GM21367 (cell line): Measurements from ENCODE around the gene TRIM17.

Experiments used
- ATAC-seq: cut with Tn5 transposase; IDR thresholded peaks from one replicate; pipeline ENCODE4 v1.9.1; 2021; ENCODE audit not compliant: unreplicated experiment

Gene TRIM17

DNA sequence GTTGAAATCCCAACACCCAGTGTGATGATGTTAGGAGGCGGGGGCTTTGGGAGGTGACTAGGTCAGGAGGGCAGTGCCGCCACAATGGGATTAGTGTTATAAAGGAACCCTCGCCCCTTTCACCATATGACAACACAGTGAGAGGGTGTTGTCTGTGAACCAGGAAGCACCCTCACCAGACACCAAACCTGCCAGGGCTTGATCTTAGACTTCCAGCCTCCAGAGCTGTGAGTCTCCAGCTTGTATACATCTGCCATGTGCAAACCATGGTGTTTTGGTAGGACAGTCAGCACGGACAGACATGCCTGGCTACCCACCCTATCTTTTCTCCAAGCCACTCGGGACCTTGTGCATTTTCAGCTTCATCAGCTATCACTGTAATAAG lies 14.0 kb downstream of the TRIM17 start:
- no peak for ATAC-seq

- no peak for ATAC-seq
These were observed 14.7 kb downstream of the TRIM17 start for GRCh38 chr1:228401782-228402640.

DNA sequence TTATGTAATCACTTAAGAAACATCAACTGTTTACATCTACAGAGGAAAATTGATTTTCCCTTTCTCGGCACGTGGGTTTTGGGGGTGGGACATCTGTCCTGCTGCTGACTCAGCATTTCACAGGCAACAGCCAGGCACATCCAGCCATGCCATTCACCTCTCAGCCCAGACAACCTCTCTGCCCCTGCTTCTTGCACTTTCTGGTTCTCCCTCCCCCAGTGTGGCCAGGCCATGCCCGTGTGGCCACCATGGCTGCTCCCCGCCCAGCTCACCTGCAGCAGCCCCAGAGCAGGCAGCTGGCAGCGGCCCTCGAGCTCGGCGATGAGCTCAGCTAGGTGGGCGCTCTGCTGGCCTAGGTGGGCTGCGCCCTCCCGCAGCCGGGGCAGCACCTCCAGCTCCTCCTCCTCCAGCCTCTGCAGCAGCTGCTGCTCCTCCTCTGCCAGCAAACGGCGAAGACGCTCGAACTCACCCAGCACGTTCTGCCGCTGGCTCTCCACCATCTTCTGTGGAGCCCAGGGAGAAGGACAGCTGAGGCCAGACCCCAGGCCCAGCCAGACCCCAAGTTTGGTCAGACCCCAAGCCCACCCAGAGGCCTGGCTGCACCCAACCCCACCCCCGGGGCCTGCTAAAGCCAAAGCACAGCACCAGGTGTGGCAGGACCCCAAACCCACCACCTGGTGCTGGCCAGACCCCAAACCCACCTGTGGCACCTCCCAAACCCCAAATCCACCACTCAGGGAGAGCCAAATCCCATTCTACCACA lies 15.8 kb downstream of the TRIM17 start:
- ATAC-seq, result no peak

- no peak for ATAC-seq
These were observed 16.4 kb downstream of the TRIM17 start for GRCh38 chr1:228400237-228400651.

DNA sequence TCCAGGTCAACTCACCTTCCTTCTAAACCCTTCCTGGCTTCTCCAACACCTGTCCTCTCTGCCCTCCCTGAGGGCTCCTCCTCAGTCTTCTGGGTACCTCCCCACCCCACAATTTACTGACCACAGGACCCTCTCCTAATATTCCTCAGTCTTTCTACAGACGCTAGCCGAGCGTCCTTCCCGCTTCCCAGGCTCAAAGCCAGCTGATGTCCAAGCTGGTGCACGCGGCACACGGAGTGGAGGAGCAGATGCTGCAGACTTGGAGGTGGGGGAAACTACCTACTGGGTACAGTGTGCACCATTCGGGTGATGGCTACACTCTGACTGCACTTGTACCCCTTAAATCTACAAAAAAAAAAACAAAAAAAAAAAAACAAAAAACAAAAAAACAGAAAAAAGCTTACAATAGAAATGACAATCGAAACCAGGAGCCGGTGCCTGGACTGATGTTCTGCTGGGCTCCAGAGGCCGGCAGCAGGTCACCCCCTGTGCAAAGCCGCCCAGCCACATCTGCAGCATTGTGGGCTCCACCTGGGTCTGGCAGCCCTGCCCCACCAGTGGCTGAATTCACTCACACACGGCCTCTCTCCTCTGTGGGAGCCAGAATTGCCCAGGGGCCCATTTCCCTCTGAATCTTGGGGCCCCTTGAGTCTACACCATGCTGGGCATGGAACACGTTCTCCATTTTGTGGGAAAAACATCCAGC lies 17.0 kb downstream of the TRIM17 start:
- ATAC-seq, result no peak

GRCh38 chr1:228398741-228399461 lies 17.8 kb downstream of the TRIM17 start:
- no peak for ATAC-seq

DNA sequence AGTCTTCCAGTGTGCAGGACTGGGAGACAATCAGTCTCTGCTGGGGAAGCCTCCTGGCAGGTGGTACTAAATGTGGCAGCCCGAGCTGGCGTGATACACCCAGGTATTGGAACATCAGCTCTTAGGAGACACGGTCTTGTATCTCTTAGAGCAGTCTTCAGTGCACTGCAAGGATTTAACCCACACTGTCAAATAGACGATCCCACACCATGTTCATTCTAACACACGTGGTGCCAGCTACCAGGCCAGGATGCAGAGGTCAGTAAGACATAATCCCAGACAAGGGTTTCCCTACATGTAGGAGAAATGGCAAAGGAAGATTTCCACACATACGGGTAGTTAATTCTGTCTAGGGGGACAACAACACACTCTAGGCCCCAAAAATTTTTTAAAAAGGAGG lies 18.7 kb downstream of the TRIM17 start:
- no peak for ATAC-seq

DNA sequence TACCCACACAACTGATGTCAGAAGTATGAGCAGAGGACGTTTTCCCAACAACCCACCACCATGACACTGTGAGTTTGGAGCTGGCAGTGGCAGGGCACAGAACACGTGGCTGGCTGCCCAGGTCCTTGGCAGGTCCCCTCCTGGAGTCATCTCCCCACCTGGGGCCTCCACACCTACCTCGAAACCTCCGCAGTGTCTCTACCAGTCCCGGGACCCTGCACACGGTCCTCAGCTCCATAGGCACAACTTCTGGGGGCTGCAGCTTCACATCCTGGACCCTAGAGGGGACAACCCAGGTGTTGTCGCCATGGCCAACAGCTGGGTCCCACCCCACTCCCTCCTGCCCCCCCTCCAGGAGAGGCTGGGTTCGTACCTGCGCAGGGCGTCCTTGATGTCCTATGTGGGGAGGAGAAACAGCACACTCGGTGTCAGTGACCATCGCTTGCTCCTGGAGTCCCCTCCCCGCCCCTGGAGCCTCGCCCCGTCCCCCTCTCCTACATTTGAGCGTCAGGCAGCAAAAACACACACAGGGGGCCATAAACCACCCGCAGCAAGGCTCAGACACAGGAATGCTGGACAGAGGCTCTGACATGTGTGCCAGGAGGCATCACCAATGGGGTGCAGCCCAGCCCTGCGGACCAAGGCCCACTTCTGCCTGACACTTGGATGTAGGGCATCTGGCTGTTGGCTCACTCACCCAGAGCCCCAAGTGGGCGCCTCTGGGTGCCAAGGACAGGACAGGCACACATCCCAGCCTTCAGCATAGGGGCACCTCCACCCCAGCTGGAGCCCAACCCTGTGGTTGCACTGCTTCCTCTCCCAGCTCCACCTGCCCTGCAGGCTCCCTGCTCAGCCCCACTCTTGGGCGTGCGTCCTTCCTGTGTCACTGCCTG lies 19.6 kb downstream of the TRIM17 start:
- no peak for ATAC-seq

- no peak for ATAC-seq
These were observed 21.9 kb downstream of the TRIM17 start for GRCh38 chr1:228394571-228395394.

DNA sequence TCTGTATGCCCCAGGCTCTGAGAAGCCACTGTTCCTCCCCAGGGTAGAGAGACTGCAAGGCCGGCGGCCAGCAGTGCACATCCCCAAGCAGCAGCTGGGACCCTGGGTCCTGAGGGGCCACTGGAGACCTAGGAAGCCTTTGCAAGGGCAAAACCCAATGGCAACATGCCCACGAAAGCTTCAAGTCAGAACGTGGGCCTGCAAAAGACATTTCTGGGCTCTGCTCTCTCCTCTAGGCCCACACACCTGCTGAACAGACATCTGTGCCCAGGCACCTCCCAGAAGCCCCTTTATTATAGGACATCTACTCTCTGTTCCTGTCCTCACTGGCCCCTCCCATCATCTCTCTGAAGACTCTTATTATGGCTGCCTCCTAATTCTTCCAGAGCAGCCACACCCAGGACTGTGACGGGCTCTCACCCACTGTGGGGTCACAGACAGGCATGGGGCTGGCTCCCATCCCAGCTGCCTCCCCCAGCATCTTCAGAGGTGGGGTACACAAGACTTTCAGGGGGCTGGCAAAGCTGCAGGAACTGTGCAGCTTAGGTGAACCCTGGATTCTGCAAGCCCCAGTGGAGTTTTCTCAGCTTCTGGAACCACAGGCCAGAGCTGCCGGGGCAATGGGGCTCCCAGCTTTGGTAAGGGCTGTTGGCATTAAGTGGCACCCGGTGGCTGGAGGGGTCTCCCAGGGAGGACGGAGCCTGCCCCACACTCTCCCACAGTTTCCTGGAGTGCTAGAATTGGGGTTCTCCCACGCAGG lies 22.7 kb downstream of the TRIM17 start:
- ATAC-seq, result no peak

- ATAC-seq, result no peak
These were observed 23.4 kb downstream of the TRIM17 start for GRCh38 chr1:228393268-228393701.

DNA sequence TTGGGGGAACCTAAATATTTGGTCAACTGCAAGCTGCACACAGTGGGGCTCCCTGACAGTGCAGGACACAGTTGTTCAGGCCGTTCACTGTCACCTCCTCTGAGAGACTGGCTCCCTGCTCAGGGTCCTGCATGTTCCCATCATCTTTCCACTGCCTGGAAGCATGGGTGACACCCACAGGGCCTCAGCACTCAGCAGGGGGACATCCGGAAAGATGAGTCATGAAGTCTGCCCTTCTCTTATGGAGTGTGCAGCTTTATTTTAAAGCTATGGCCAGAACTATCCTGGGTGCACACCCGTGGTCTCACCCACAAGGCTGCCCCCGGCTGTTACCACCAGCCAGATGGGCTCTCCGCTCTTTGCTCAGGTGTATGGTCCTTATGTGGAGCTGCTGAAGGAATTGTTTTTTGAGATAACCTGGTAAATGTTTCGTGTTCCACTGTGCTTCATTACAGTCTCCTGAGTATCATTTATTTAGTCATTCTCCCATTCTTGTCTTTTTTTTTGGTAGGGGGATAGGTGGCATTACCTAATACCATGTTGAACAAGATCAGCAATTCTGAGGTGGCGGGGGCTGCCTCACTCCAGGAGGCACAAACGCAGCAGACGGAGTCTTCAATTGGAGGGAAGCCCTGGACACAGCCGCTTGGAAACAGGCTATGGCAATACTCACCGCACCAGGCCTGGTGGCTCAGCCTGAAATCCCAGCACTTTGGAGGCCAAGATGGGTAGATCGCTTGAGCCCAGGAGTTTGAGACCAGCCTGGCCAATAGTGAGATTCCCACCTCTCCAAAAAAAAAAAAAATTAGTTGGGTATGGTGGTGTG lies 24.3 kb downstream of the TRIM17 start:
- ATAC-seq, result no peak

GRCh38 chr1:228391411-228392020 lies 25.1 kb downstream of the TRIM17 start:
- no peak for ATAC-seq

GRCh38 chr1:228390649-228391048 lies 26.0 kb downstream of the TRIM17 start:
- ATAC-seq, result no peak

DNA sequence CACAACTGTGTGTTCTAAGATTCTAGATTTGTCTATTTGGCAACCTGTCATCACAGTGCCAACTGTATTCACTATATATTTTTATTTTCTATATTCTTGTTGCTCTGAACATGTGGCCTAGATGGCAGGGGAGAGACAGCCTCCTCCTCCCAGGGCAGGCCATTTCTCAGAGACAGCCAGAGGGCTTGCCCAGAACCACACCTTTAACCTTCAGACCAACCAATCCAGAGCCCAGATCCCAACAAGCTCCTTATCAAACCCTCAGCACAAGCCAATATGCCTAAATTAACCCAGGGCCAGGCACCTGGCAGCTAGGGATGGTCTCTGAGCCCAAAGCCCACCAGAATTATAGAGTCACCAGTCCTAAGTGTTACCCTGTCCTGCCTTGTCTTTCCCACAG lies 29.3 kb downstream of the TRIM17 start:
- no peak for ATAC-seq

- no peak for ATAC-seq
These were observed 31.4 kb downstream of the TRIM17 start for GRCh38 chr1:228385232-228385631.

GRCh38 chr1:228383773-228384172 lies 32.9 kb downstream of the TRIM17 start:
- no peak for ATAC-seq
